Measurements from ENCODE around the gene MUC4. TPM values are rescaled to one million over a fixed set of nuclear protein-coding genes. Genes with fewer than 3 reads are reported as not detected.

MUC4 gene
- total and polyA plus RNA-seq, 4 donors = not detected

GRCh38 chr3:195754906-195755305, 56.8 kb downstream of the MUC4 start:
- no peak overlapping the region for H3K9ac ChIP-seq (ENCODE audit: low read depth in 1 of 2, low read length in 2 of 2)
- H3K9me3 ChIP-seq (ENCODE audit: control insufficient read depth in 4 of 4, low read length in 3 of 4) = no peaks in the 10 kb centered on the region
- H3K4me3 ChIP-seq (ENCODE audit: low read depth in 1 of 3, low read length in 3 of 3) = no peak overlapping the region
- peaks cover 0 to 6% (median 0%) of the 10 kb centered on the region in 4 donors for H3K4me1 ChIP-seq (ENCODE audit: control insufficient read depth in 4 of 4, insufficient read depth in 4 of 4, low read length in 3 of 4)
- no peaks in the 10 kb centered on the region for H3K27me3 ChIP-seq (ENCODE audit: control insufficient read depth in 4 of 4, insufficient read depth in 4 of 4, low read length in 3 of 4)
- WGBS = 93% methylated on average over 7 of the region's 7 CpGs
- H3K27ac ChIP-seq (ENCODE audit: low read depth in 1 of 2, low read length in 2 of 2) = no peak overlapping the region
- H3K36me3 ChIP-seq (ENCODE audit: control insufficient read depth in 4 of 4, insufficient read depth in 3 of 4, low read depth in 1 of 4, low read length in 3 of 4) = no peaks in the 10 kb centered on the region
- TF ChIP-seq FOXA1 (IDR thresholded peaks at IDR 0.05) (no peak), JUND (IDR thresholded peaks at IDR 0.05) (no peak), RAD21 (IDR thresholded peaks at IDR 0.05) (no peak), REST (IDR thresholded peaks at IDR 0.05) (no peak), GABPA (IDR thresholded peaks at IDR 0.05 in 1 of 2, conservative IDR thresholded peaks at IDR 0.05 in 1 of 2) (no peak), NR2F2 (IDR thresholded peaks at IDR 0.05) (no peak)
- no peak for DNase-seq (ENCODE audit: low spot score)

- WGBS = 93% methylated on average over 19 of the region's 19 CpGs
- no peaks in the 10 kb centered on the region for H3K9me3 ChIP-seq (ENCODE audit: control insufficient read depth in 4 of 4, low read length in 3 of 4)
Measured at GRCh38 chr3:195754141-195754540, 57.6 kb downstream of the MUC4 start.

More at GRCh38 chr3:195754141-195754540, 57.6 kb downstream of the MUC4 start:
- no peak for TF ChIP-seq JUND (IDR thresholded peaks at IDR 0.05)
- no peak for TF ChIP-seq NR2F2 (IDR thresholded peaks at IDR 0.05)
- no peak for TF ChIP-seq RXRA (IDR thresholded peaks at IDR 0.05)
- TF ChIP-seq CTCF (IDR thresholded peaks at IDR 0.05; ENCODE audit: low read depth, low read length, missing input control) = no peak
- no peak for TF ChIP-seq HNF4G (IDR thresholded peaks at IDR 0.05)
- no peak for TF ChIP-seq FOXA2 (IDR thresholded peaks at IDR 0.05)
- no peak for TF ChIP-seq RAD21 (IDR thresholded peaks at IDR 0.05)
- no peak for TF ChIP-seq YY1 (IDR thresholded peaks at IDR 0.05)
- TF ChIP-seq ZBTB33 (IDR thresholded peaks at IDR 0.05) = no peak
- no peak for TF ChIP-seq MAX (IDR thresholded peaks at IDR 0.05)
- TF ChIP-seq TAF1 (conservative IDR thresholded peaks at IDR 0.05) = no peak
- TF ChIP-seq EGR1 (IDR thresholded peaks at IDR 0.05; ENCODE audit: low read depth in 2 of 2) = no peak
- no peak for TF ChIP-seq ATF3 (IDR thresholded peaks at IDR 0.05)
- no peak for TF ChIP-seq REST (IDR thresholded peaks at IDR 0.05)
- TF ChIP-seq HNF4A (conservative IDR thresholded peaks at IDR 0.05) = no peak
- TF ChIP-seq GABPA (IDR thresholded peaks at IDR 0.05 in 1 of 2, conservative IDR thresholded peaks at IDR 0.05 in 1 of 2) = no peak
- DNase-seq (ENCODE audit: low spot score) = no peak
- Histone ChIP-seq H3K4me3 (ENCODE audit: low read depth in 1 of 3, low read length in 3 of 3) (no peak overlapping the region), H3K36me3 (ENCODE audit: control insufficient read depth in 4 of 4, insufficient read depth in 3 of 4, low read depth in 1 of 4, low read length in 3 of 4) (no peaks in the 10 kb centered on the region), H3K27me3 (ENCODE audit: control insufficient read depth in 4 of 4, insufficient read depth in 4 of 4, low read length in 3 of 4) (no peaks in the 10 kb centered on the region), H3K4me1 (ENCODE audit: control insufficient read depth in 4 of 4, insufficient read depth in 4 of 4, low read length in 3 of 4) (peaks cover 0 to 6% (median 0%) of the 10 kb centered on the region in 4 donors), H3K27ac (ENCODE audit: low read depth in 1 of 2, low read length in 2 of 2) (no peak overlapping the region), H3K9ac (ENCODE audit: low read depth in 1 of 2, low read length in 2 of 2) (no peak overlapping the region)

Measured in liver (tissue), 9 donors.